HG03565 (cell line): ENCODE measurements around the gene CCNY.
"Not testable (repeated sequence)": the region's sequence is repeated elsewhere in the genome, so short reads cannot be mapped to it uniquely, and the experiment has no call there.

ENCODE experiments used
- ATAC-seq: cut with Tn5 transposase; IDR thresholded peaks from one replicate; pipeline ENCODE4 v1.9.1; 2021; ENCODE audit warnings: mild to moderate bottlenecking, moderate library complexity; ENCODE audit not compliant: unreplicated experiment

CCNY gene

DNA sequence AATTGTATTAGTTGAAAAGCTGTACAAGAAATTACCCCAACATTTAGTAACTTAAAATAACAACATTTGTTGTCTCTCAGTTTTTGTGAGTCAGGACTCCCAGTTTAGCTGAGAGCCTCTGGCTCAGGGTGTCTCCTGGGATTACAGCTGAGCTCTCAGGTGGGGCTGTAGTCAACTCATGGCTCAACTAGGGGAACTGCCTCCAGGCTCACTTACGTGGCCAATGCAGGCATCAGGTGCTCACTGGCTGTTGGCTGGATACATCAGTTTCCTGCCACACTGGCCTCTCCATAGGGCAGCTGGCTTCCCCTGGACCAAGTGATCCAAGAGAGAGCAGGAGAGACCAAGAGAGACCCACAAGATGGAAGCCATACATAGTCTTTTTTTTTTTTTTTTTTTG, 17.5 kb downstream of the CCNY start:
- ATAC-seq = peak; percentile 31

DNA sequence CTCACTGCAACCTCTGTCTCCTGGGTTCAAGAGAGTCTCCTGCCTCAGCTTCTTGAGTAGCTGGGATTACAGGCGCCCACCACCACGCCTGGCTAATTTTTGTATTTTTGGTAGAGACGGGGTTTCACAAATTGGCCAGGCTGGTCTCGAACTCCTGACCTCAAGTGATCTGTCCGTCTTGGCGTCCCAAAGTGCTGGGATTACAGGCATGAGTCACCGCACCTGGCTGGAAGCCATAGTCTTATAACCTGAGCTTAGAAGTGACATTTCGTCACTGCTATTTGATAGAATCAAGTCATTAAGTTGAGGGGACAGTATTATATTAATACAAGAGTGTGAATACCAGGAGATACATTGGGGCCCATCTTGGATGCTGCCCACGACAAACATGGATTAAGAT, 17.9 kb downstream of the CCNY start:
- not testable (repeated sequence) for ATAC-seq

GRCh38 chr10:35355971-35356724, 19.8 kb downstream of the CCNY start:
- peak; percentile 52 for ATAC-seq

GRCh38 chr10:35356725-35357092, 20.4 kb downstream of the CCNY start:
- ATAC-seq = no peak

GRCh38 chr10:35359056-35359455, 22.7 kb downstream of the CCNY start:
- ATAC-seq = no peak

- no peak for ATAC-seq
These were observed 23.6 kb downstream of the CCNY start for GRCh38 chr10:35359873-35360272.

GRCh38 chr10:35362701-35363350, 26.5 kb downstream of the CCNY start:
- ATAC-seq = no peak

GRCh38 chr10:35363587-35363986, 27.3 kb downstream of the CCNY start:
- ATAC-seq = no peak

DNA sequence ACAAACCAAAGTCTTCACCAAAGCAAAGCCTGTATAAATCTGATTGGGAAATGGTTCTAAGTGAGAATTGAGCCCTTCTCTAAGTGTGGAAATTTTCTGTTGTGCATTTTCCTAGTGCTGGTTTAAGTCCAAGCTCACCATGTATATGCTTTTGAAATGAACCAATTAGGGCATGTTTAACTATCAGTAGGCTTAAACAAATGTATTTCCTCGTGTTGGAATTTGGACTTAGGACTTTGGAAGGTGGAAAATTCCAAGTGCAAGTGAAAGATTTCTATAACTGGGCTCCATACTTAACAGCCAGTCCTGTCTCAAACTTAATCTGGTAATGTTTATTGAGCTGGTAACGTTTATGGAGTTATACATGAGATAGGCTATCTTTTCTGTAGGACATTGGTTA, 28.5 kb downstream of the CCNY start:
- ATAC-seq = no peak

DNA sequence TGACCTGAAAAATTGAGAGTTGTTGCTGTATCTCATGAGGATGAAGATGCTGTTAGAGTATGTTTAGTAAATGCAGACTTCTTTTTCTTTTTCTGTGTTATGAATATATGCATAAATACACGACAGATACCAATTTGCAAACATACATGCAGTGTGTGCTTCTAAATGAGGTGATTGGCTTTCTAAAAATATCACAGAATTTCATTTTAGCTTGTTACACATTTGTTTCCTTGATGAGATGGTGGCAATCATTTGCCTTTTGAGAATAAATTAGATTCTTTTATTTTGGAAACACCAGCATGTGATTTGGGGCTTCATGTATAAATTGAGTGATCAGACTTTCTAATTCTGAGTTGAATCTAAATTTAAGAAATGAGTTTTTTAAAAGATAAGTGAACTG, 29.7 kb downstream of the CCNY start:
- no peak for ATAC-seq

GRCh38 chr10:35367107-35367859, 31.0 kb downstream of the CCNY start:
- ATAC-seq = no peak

DNA sequence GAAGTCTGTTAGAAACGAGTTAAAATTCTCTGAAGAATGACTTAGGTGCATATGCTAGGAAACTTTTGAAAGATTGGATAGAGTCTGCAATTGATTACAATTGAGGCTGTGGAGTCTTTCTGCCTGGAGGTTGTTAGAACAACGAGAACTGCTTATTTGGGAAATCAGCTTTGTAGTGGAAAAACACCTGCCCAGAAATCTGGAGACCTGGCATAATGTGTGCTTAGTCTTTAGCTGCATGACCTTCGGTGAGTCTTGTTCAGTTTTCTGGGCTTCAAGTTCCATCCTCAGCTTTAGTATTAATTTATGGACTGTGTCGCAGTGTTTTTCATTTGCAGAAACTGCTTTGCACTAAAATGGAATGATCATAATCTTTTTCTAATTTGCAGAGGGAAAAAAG, 31.7 kb downstream of the CCNY start:
- ATAC-seq = no peak

- no peak for ATAC-seq
These were observed 32.3 kb downstream of the CCNY start for GRCh38 chr10:35368485-35369048.

- no peak for ATAC-seq
These were observed 32.8 kb downstream of the CCNY start for GRCh38 chr10:35369049-35369611.

DNA sequence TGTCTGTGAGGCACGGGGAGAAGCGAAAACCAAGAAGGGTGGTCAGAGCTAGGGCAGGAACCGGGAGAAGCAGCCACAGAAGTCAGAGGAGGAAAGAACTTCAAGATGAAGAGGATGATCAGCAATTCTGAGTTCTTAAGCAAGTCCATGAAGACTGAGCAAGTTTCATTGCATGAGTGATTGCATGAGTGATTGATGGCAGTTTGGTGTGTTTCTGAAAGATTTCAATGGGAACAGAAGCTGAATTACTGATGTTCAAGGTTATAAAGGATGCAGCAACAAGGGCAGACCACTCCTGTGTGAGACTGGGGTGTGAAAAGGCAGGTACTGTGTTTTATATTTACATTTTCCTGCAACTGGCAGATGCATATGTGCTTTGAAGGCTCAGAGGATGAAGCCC, 35.4 kb downstream of the CCNY start:
- ATAC-seq = no peak

DNA sequence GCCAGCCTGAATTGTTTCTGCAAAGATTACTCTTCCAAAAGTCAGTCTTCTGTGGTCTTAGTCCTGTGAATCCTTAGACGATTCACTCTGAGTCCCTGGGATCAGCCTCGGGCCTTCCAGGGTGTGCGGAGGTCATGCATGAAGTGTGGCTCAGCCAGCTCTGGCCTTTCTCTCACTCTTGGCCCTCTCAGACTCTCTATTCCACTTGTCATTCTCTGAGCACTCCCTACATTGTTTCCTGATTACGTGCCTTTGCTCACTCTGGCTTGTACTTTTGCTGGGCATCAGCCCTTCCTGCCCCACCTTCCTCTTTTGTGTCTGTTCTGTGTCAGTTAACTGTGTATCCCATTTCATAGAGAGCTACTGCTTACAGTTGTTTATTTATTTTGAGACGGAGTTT, 36.0 kb downstream of the CCNY start:
- ATAC-seq = no peak

DNA sequence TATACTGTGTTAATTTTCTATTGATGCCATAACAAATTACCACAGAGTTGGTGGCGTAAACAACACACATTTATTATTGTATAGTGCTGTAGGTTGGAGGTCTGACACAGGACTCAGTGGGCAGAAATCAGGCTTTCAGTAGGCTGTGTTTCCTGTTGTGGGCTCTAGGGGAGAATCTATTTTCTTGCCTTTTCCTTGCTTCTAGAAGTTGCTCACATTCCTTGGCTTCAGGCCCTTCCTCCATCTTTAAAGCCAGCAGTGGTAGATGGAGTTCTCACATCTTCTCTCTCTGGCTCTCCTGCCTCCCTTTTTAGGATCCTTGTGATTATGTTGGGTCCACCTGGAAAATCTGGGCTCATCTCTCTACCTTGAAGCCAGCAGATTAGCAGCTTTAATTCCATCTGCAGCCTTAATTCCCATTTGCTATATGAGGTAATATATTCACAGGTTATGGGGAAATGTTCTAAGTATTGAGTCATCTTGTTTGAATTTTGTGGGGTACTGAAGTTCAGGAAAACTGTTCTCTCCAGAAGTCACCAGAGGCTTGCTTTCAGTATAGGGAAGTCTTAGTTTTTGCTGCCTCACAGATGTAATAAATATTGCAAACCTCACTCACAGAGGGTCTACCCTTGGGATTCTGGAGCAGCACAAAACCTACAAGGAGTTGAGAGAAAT, 38.9 kb downstream of the CCNY start:
- ATAC-seq = no peak

DNA sequence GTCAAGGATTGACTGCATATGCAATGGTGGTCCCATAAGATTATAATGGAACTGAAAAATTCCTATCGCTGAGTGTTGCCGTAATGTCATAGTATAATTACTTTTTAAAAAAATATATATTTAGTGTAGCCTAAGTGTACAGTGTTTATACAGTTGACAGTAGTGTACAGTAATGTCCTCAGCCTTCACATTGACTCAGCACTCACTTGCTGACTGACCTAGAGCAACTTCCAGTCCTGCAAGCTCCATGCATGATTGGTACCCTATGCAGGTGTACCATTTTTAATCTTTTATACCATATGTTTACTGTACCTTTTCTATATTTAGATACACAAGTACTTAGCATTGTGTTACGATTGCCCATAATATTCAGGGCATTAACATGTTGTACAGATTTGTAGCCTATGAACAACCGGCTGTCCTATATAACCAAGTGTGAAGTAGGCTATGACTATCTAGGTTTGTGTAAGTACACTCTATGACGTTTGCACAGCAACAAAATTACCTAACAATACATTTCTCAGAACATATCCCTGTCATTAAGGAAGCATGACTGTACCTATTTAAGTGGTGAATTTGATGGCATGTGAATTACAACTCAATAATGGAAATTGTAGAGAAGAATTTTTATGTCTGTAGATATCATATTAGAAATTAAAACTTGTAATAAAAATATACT, 40.9 kb downstream of the CCNY start:
- ATAC-seq = no peak

- no peak for ATAC-seq
These were observed 42.4 kb downstream of the CCNY start for GRCh38 chr10:35378541-35379210.
